Measurements from ENCODE around the gene CRK. TPM values are rescaled to one million over a fixed set of nuclear protein-coding genes. Genes with fewer than 3 reads are reported as not detected.

Gene CRK
- total RNA-seq, 1 donor from 2014 or later: 46.4 TPM

DNA sequence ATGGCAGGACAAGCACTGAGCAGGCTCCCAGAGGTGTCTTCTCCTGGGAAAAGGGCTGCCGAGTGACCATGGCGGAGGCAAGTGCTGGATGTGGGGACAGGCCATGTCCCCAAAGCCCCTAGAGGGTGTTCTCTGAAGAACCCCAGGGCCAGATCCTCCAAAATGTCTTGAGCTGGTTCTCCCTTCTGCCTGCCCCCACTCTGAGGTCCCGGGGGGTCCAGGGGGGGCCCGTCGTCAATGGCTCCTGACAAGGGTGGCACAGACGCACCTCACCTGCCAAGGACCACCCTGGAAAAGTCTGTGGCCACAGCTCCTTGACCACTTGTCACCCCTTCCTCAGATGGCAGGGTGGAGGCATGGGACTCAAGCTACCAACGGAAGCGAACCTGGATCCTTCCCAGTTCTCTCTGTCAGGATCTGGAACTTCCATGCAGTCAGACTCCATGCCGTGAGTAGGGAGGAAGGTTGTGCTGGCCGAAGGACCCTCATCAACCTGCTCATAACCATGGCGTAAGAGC lies 38.8 kb upstream of the CRK start:
- Mint-ChIP-seq H3K27ac (ENCODE audit: unreplicated experiment) (no peak overlapping the region), H3K9me3 (ENCODE audit: unreplicated experiment) (peaks cover 2% of the 10 kb centered on the region), H3K27me3 (ENCODE audit: unreplicated experiment) (peaks cover 8% of the 10 kb centered on the region)

DNA sequence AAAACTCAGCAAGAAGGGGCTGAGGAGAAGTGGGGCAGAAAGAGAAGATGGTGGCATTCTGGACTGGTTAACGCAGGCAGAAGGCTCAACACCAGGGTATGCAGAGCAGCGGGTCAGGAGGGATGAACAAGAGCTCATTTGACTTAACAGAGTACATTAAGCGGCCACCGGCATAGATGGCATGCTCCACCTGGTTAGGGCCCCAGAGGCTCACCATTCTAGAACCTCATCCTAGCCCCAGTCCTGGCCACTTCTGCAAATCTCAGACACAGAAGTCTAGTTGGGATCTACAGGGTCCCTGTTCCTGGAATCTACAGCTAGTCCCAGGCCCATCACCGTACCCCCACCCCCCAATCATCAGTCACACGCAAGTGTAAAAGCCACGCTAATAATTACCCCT lies 38.2 kb upstream of the CRK start:
- Mint-ChIP-seq H3K27ac (ENCODE audit: unreplicated experiment) (no peak overlapping the region), H3K36me3 (ENCODE audit: unreplicated experiment) (no peaks in the 10 kb centered on the region), H3K9me3 (ENCODE audit: unreplicated experiment) (peaks cover 2% of the 10 kb centered on the region), H3K4me3 (ENCODE audit: unreplicated experiment) (no peak overlapping the region), H3K4me1 (ENCODE audit: low read depth, unreplicated experiment) (peaks cover 9% of the 10 kb centered on the region), H3K27me3 (ENCODE audit: unreplicated experiment) (peaks cover 8% of the 10 kb centered on the region)
- no peak for DNase-seq
- TF ChIP-seq, protein P1, sequence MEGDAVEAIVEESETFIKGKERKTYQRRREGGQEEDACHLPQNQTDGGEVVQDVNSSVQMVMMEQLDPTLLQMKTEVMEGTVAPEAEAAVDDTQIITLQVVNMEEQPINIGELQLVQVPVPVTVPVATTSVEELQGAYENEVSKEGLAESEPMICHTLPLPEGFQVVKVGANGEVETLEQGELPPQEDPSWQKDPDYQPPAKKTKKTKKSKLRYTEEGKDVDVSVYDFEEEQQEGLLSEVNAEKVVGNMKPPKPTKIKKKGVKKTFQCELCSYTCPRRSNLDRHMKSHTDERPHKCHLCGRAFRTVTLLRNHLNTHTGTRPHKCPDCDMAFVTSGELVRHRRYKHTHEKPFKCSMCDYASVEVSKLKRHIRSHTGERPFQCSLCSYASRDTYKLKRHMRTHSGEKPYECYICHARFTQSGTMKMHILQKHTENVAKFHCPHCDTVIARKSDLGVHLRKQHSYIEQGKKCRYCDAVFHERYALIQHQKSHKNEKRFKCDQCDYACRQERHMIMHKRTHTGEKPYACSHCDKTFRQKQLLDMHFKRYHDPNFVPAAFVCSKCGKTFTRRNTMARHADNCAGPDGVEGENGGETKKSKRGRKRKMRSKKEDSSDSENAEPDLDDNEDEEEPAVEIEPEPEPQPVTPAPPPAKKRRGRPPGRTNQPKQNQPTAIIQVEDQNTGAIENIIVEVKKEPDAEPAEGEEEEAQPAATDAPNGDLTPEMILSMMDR (IDR thresholded peaks at IDR 0.05; ENCODE audit: partially characterized antibody, unreplicated experiment): no peak

More for the DNA sequence above, 38.8 kb upstream of the CRK start:
- H3K4me3 Mint-ChIP-seq (ENCODE audit: unreplicated experiment): no peak overlapping the region
- TF ChIP-seq, protein P1 (IDR thresholded peaks at IDR 0.05; ENCODE audit: partially characterized antibody, unreplicated experiment): no peak
- H3K4me1 Mint-ChIP-seq (ENCODE audit: low read depth, unreplicated experiment): peaks cover 9% of the 10 kb centered on the region
- DNase-seq: no peak
- H3K36me3 Mint-ChIP-seq (ENCODE audit: unreplicated experiment): no peaks in the 10 kb centered on the region

DNA sequence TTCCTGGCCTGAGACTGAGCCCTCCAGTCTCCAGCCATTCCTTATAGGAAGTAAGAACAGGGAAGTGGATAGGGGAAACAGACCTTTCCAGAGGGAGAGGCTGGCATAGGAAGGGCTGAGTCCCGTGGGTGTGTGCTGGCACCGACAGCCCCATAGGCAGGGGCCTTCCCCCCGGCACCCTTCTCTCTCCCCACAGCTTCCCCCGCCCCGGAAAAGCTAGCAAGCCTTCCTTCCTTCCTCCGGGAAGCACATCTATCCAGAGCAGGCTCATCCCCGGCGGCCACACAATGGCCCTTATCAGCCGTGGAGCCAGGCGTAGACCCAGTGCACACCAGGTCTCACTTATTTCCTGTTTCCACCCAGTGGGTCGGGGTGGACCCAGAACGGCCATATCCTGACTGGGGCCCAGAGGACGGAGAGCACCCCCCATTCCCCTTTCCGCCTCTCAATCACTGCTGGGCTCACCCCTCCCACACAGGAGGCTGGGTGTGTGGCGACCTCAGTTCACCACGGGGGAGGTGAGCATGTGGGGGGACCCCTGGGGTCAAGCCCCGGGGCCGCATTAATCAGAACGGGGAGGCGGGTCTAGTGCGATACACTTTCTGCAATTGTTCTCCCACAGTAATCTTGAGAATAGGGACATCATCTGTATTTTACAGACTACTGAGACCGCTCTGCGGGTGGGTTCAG lies 37.4 kb upstream of the CRK start:
- TF ChIP-seq, protein P1 (IDR thresholded peaks at IDR 0.05; ENCODE audit: partially characterized antibody, unreplicated experiment): no peak
- Mint-ChIP-seq H3K9me3 (ENCODE audit: unreplicated experiment) (peaks cover 2% of the 10 kb centered on the region), H3K36me3 (ENCODE audit: unreplicated experiment) (no peaks in the 10 kb centered on the region), H3K4me3 (ENCODE audit: unreplicated experiment) (no peak overlapping the region), H3K27me3 (ENCODE audit: unreplicated experiment) (peaks cover 8% of the 10 kb centered on the region), H3K4me1 (ENCODE audit: low read depth, unreplicated experiment) (peaks cover 13% of the 10 kb centered on the region), H3K27ac (ENCODE audit: unreplicated experiment) (no peak overlapping the region)
- DNase-seq: no peak

DNA sequence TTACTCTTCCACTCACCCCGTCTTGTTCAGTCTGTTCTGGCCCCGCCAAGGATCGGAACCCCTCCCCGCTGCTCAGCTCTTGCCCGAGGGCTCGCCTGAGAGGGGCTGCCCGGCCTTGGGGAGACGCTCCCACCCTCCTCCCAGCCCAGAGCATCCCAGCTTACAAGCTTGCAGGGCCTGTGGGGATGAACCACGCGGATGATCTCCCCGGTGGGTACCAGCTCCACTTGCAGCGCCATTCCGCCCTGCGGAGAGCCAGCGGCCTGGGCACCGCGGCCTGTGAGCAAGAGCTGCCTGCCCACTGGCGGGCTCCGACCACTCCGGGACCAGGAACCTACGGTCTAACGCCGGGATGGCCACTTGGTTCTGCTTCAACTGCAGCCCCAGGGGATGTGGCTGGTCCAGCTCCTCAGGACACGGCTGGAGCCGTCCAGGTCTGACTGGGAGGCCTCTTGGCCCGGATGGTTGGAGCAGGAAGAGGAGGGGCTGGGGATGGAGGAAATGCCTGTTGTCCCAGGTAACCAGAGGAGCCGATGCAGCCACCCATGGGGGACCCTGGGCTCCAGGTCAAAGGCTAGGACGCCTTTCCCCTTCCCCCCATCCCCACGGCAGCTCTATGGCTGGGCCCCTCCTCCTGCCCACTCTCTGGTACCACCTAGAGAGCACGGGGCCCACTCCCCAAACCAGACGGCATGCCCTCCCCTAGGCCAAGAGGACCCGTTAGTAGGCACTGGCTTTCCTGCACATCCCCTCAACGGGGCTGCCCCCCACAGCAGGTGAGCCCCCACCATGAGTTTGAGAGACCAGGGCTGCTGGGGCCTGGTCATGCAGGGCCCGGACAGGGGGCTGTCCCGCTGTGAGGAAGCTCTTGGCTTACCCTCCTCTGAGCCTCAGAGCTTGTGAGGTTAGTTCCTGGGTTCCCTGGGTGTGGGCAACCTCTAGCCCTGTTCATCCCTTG lies 36.5 kb upstream of the CRK start, which contains the start of gene MYO1C:
MYO1C (minus strand) TSS at position 438 of the 958 bp plus-strand sequence; CDS start at position 239, 199 bp downstream.
- H3K4me3 Mint-ChIP-seq (ENCODE audit: unreplicated experiment): peak within 1 kb of the TSS; percentile 81
- peaks cover 2% of the 10 kb centered on the region for H3K9me3 Mint-ChIP-seq (ENCODE audit: unreplicated experiment)
- TF ChIP-seq, protein P1 (IDR thresholded peaks at IDR 0.05; ENCODE audit: partially characterized antibody, unreplicated experiment): no peak
- H3K36me3 Mint-ChIP-seq (ENCODE audit: unreplicated experiment): no peaks in the 10 kb centered on the region
- DNase-seq: no peak
- H3K27me3 Mint-ChIP-seq (ENCODE audit: unreplicated experiment): peaks cover 10% of the 10 kb centered on the region
- peaks cover 10% of the 10 kb centered on the region for H3K4me1 Mint-ChIP-seq (ENCODE audit: low read depth, unreplicated experiment)
- H3K27ac Mint-ChIP-seq (ENCODE audit: unreplicated experiment): no peak within 1 kb of the TSS

All from glutamatergic neuron (in vitro differentiated cells).